Measurements from ENCODE around the gene GMCL1.
"Not testable (repeated sequence)": the region's sequence is repeated elsewhere in the genome, so short reads cannot be mapped to it uniquely, and the experiment has no call there.

GMCL1 gene

GRCh38 chr2:69827796-69828540 is 1.5 kb upstream of the GMCL1 start:
- H3K27me3 ChIP-seq (ENCODE audit: control insufficient read depth in 5 of 5, insufficient read depth in 4 of 5, low read length in 5 of 5), result no peaks in the 10 kb centered on the region
- H3K4me3 ChIP-seq (ENCODE audit: low read depth in 1 of 5, low read length in 5 of 5), result no peak overlapping the region
- H3K36me3 ChIP-seq (ENCODE audit: control insufficient read depth in 5 of 5, insufficient read depth in 5 of 5, low read length in 5 of 5), result peaks cover 0 to 6% (median 0%) of the 10 kb centered on the region in 5 donors
- no peak overlapping the region for H3K9ac ChIP-seq (ENCODE audit: low read length in 5 of 5)
- H3K9me3 ChIP-seq (ENCODE audit: control insufficient read depth in 5 of 5, low read length in 5 of 5), result no peaks in the 10 kb centered on the region
- H3K4me1 ChIP-seq (ENCODE audit: control insufficient read depth in 5 of 5, insufficient read depth in 5 of 5, low read length in 5 of 5), result peaks cover 0 to 42% (median 29%) of the 10 kb centered on the region in 5 donors
- peak overlapping the region; percentile 98 for H3K27ac ChIP-seq (ENCODE audit: low read depth, low read length)

- peaks cover 0 to 42% (median 29%) of the 10 kb centered on the region in 5 donors for H3K4me1 ChIP-seq (ENCODE audit: control insufficient read depth in 5 of 5, insufficient read depth in 5 of 5, low read length in 5 of 5)
- no peaks in the 10 kb centered on the region for H3K9me3 ChIP-seq (ENCODE audit: control insufficient read depth in 5 of 5, low read length in 5 of 5)
- peaks cover 0 to 6% (median 0%) of the 10 kb centered on the region in 5 donors for H3K36me3 ChIP-seq (ENCODE audit: control insufficient read depth in 5 of 5, insufficient read depth in 5 of 5, low read length in 5 of 5)
- H3K27me3 ChIP-seq (ENCODE audit: control insufficient read depth in 5 of 5, insufficient read depth in 4 of 5, low read length in 5 of 5), result no peaks in the 10 kb centered on the region
- H3K9ac ChIP-seq (ENCODE audit: low read length in 5 of 5), result peak overlapping the region; percentile 81 to 96 (median 96)
- peak overlapping the region; percentile 98 for H3K27ac ChIP-seq (ENCODE audit: low read depth, low read length)
- peak overlapping the region; percentile 87 to 99 (median 89) for H3K4me3 ChIP-seq (ENCODE audit: low read depth in 1 of 5, low read length in 5 of 5)
Observed at GRCh38 chr2:69828938-69829255, 563 bp upstream of the GMCL1 start.

GRCh38 chr2:69830045-69830905 is 815 bp downstream of the GMCL1 start:
- H3K9me3 ChIP-seq (ENCODE audit: control insufficient read depth in 5 of 5, low read length in 5 of 5), result no peaks in the 10 kb centered on the region
- H3K4me1 ChIP-seq (ENCODE audit: control insufficient read depth in 5 of 5, insufficient read depth in 5 of 5, low read length in 5 of 5), result peaks cover 0 to 42% (median 29%) of the 10 kb centered on the region in 5 donors
- no peaks in the 10 kb centered on the region for H3K27me3 ChIP-seq (ENCODE audit: control insufficient read depth in 5 of 5, insufficient read depth in 4 of 5, low read length in 5 of 5)
- peaks cover 0 to 6% (median 0%) of the 10 kb centered on the region in 5 donors for H3K36me3 ChIP-seq (ENCODE audit: control insufficient read depth in 5 of 5, insufficient read depth in 5 of 5, low read length in 5 of 5)
- peak overlapping the region; percentile 41 to 96 (median 79) for H3K9ac ChIP-seq (ENCODE audit: low read length in 5 of 5)
- H3K4me3 ChIP-seq (ENCODE audit: low read depth in 1 of 5, low read length in 5 of 5), result peak overlapping the region; percentile 80 to 99 (median 89)
- H3K27ac ChIP-seq (ENCODE audit: low read depth, low read length), result peak overlapping the region; percentile 29

- not testable (repeated sequence) for H3K9me3 ChIP-seq (ENCODE audit: control insufficient read depth in 5 of 5, low read length in 5 of 5); H3K27ac ChIP-seq (ENCODE audit: low read depth, low read length); H3K27me3 ChIP-seq (ENCODE audit: control insufficient read depth in 5 of 5, insufficient read depth in 4 of 5, low read length in 5 of 5); H3K36me3 ChIP-seq (ENCODE audit: control insufficient read depth in 5 of 5, insufficient read depth in 5 of 5, low read length in 5 of 5); H3K9ac ChIP-seq (ENCODE audit: low read length in 5 of 5)
- Histone ChIP-seq H3K4me3 (ENCODE audit: low read depth in 1 of 5, low read length in 5 of 5) (peak overlapping the region in 3 of 5 donors; percentile 87 to 96 (median 89)), H3K4me1 (ENCODE audit: control insufficient read depth in 5 of 5, insufficient read depth in 5 of 5, low read length in 5 of 5) (peaks cover 0 to 42% (median 29%) of the 10 kb centered on the region in 5 donors)
Observed at GRCh38 chr2:69830906-69831241, 1.4 kb downstream of the GMCL1 start.

- Histone ChIP-seq H3K4me3 (ENCODE audit: low read depth in 1 of 5, low read length in 5 of 5) (no peak overlapping the region), H3K4me1 (ENCODE audit: control insufficient read depth in 5 of 5, insufficient read depth in 5 of 5, low read length in 5 of 5) (peaks cover 0 to 42% (median 29%) of the 10 kb centered on the region in 5 donors), H3K27ac (ENCODE audit: low read depth, low read length) (no peak overlapping the region), H3K9ac (ENCODE audit: low read length in 5 of 5) (no peak overlapping the region), H3K9me3 (ENCODE audit: control insufficient read depth in 5 of 5, low read length in 5 of 5) (no peaks in the 10 kb centered on the region), H3K27me3 (ENCODE audit: control insufficient read depth in 5 of 5, insufficient read depth in 4 of 5, low read length in 5 of 5) (no peaks in the 10 kb centered on the region), H3K36me3 (ENCODE audit: control insufficient read depth in 5 of 5, insufficient read depth in 5 of 5, low read length in 5 of 5) (no peaks in the 10 kb centered on the region)
Observed at GRCh38 chr2:69831354-69831905, 2.0 kb downstream of the GMCL1 start.

- Histone ChIP-seq H3K9me3 (ENCODE audit: control insufficient read depth in 5 of 5, low read length in 5 of 5) (no peaks in the 10 kb centered on the region), H3K4me3 (ENCODE audit: low read depth in 1 of 5, low read length in 5 of 5) (no peak overlapping the region), H3K27ac (ENCODE audit: low read depth, low read length) (no peak overlapping the region), H3K27me3 (ENCODE audit: control insufficient read depth in 5 of 5, insufficient read depth in 4 of 5, low read length in 5 of 5) (no peaks in the 10 kb centered on the region), H3K4me1 (ENCODE audit: control insufficient read depth in 5 of 5, insufficient read depth in 5 of 5, low read length in 5 of 5) (peaks cover 0 to 33% (median 24%) of the 10 kb centered on the region in 5 donors), H3K9ac (ENCODE audit: low read length in 5 of 5) (no peak overlapping the region), H3K36me3 (ENCODE audit: control insufficient read depth in 5 of 5, insufficient read depth in 5 of 5, low read length in 5 of 5) (no peaks in the 10 kb centered on the region)
Observed at GRCh38 chr2:69833752-69834151, 4.3 kb downstream of the GMCL1 start.

GRCh38 chr2:69835666-69836065 is 6.2 kb downstream of the GMCL1 start:
- Histone ChIP-seq H3K27ac (ENCODE audit: low read depth, low read length) (no peak overlapping the region), H3K36me3 (ENCODE audit: control insufficient read depth in 5 of 5, insufficient read depth in 5 of 5, low read length in 5 of 5) (peaks cover 0 to 4% (median 2%) of the 10 kb centered on the region in 5 donors), H3K27me3 (ENCODE audit: control insufficient read depth in 5 of 5, insufficient read depth in 4 of 5, low read length in 5 of 5) (no peaks in the 10 kb centered on the region), H3K4me3 (ENCODE audit: low read depth in 1 of 5, low read length in 5 of 5) (no peak overlapping the region), H3K9ac (ENCODE audit: low read length in 5 of 5) (no peak overlapping the region), H3K9me3 (ENCODE audit: control insufficient read depth in 5 of 5, low read length in 5 of 5) (no peaks in the 10 kb centered on the region), H3K4me1 (ENCODE audit: control insufficient read depth in 5 of 5, insufficient read depth in 5 of 5, low read length in 5 of 5) (peaks cover 0 to 16% (median 9%) of the 10 kb centered on the region in 5 donors)

- H3K36me3 ChIP-seq (ENCODE audit: control insufficient read depth in 5 of 5, insufficient read depth in 5 of 5, low read length in 5 of 5), result peaks cover 0 to 6% (median 3%) of the 10 kb centered on the region in 5 donors
- peaks cover 0 to 10% (median 2%) of the 10 kb centered on the region in 5 donors for H3K4me1 ChIP-seq (ENCODE audit: control insufficient read depth in 5 of 5, insufficient read depth in 5 of 5, low read length in 5 of 5)
- no peak overlapping the region for H3K4me3 ChIP-seq (ENCODE audit: low read depth in 1 of 5, low read length in 5 of 5)
- no peaks in the 10 kb centered on the region for H3K9me3 ChIP-seq (ENCODE audit: control insufficient read depth in 5 of 5, low read length in 5 of 5)
- no peaks in the 10 kb centered on the region for H3K27me3 ChIP-seq (ENCODE audit: control insufficient read depth in 5 of 5, insufficient read depth in 4 of 5, low read length in 5 of 5)
- H3K9ac ChIP-seq (ENCODE audit: low read length in 5 of 5), result no peak overlapping the region
- no peak overlapping the region for H3K27ac ChIP-seq (ENCODE audit: low read depth, low read length)
Observed at GRCh38 chr2:69836316-69836715, 6.9 kb downstream of the GMCL1 start.

- Histone ChIP-seq H3K4me3 (ENCODE audit: low read depth in 1 of 5, low read length in 5 of 5) (no peak overlapping the region), H3K27me3 (ENCODE audit: control insufficient read depth in 5 of 5, insufficient read depth in 4 of 5, low read length in 5 of 5) (no peaks in the 10 kb centered on the region), H3K27ac (ENCODE audit: low read depth, low read length) (no peak overlapping the region), H3K4me1 (ENCODE audit: control insufficient read depth in 5 of 5, insufficient read depth in 5 of 5, low read length in 5 of 5) (no peaks in the 10 kb centered on the region), H3K9me3 (ENCODE audit: control insufficient read depth in 5 of 5, low read length in 5 of 5) (no peaks in the 10 kb centered on the region), H3K9ac (ENCODE audit: low read length in 5 of 5) (no peak overlapping the region), H3K36me3 (ENCODE audit: control insufficient read depth in 5 of 5, insufficient read depth in 5 of 5, low read length in 5 of 5) (peaks cover 0 to 10% (median 6%) of the 10 kb centered on the region in 5 donors)
Observed at GRCh38 chr2:69837533-69837932, 8.1 kb downstream of the GMCL1 start.

GRCh38 chr2:69843993-69844392 is 14.5 kb downstream of the GMCL1 start:
- Histone ChIP-seq H3K9ac (ENCODE audit: low read length in 5 of 5) (no peak overlapping the region), H3K9me3 (ENCODE audit: control insufficient read depth in 5 of 5, low read length in 5 of 5) (no peaks in the 10 kb centered on the region), H3K4me3 (ENCODE audit: low read depth in 1 of 5, low read length in 5 of 5) (no peak overlapping the region), H3K4me1 (ENCODE audit: control insufficient read depth in 5 of 5, insufficient read depth in 5 of 5, low read length in 5 of 5) (peaks cover 0 to 10% (median 0%) of the 10 kb centered on the region in 5 donors), H3K36me3 (ENCODE audit: control insufficient read depth in 5 of 5, insufficient read depth in 5 of 5, low read length in 5 of 5) (peaks cover 10 to 30% (median 17%) of the 10 kb centered on the region in 5 donors), H3K27me3 (ENCODE audit: control insufficient read depth in 5 of 5, insufficient read depth in 4 of 5, low read length in 5 of 5) (no peaks in the 10 kb centered on the region), H3K27ac (ENCODE audit: low read depth, low read length) (no peak overlapping the region)
